ENCODE measurements around the gene LCMT1.
A peak's percentile ranks its signal among the peaks of the same experiment; 100 is the strongest.
"Not testable (repeated sequence)": the region's sequence is repeated elsewhere in the genome, so short reads cannot be mapped to it uniquely, and the experiment has no call there.

LCMT1 gene

DNA sequence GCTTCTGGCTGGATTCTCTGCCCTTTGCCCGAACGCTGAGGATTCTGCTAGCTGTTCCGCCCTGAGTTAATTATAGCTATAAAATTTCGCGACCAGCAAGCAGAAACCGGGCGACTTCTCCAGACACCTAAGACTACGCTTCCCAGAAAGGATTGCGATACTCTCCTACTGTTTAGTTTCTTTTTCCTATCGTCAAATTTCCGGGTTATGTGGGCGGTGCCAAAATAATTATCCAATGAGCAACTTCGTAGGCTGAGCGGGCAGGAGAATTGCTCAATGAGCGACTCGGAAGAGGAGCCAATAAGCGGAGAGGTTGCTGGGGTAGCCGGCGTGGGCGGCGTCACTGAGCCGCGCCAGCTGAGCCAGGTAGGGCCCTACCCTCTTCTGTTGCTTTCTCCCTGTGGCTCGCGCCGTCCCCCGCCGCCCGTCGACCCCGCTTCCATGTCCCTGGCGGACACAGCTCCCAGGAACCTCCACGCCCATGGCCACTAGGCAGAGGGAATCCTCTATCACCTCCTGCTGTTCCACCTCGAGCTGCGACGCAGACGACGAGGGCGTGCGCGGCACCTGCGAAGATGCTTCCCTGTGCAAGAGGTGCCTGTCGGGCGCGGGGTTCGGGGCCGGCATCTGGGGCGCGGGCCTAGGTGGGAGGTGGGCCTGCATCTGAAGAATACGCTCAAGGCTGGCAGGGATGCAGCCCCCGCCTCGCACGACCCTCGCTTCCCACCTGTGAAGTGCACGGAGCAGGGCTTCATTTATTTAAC is at the start of gene LCMT1:
Gene LCMT1 (plus strand): TSS at position 340 of the 764 bp plus-strand sequence. CDS start 142 bp downstream, at position 482.
- Histone ChIP-seq H3K27me3 (ENCODE audit: low read depth, low read length) (no peaks in the 10 kb centered on the region), H3K4me2 (ENCODE audit: low read length) (peak within 1 kb of the TSS; percentile 100), H3K9ac (ENCODE audit: low read length) (peak within 1 kb of the TSS; percentile 94), H2AFZ (ENCODE audit: low read depth, low read length) (peak within 1 kb of the TSS; percentile 95), H3K4me3 (ENCODE audit: low read length) (peak within 1 kb of the TSS; percentile 100), H4K20me1 (ENCODE audit: insufficient read depth, low read length) (no peaks in the 10 kb centered on the region), H3K27ac (ENCODE audit: low read length) (peak within 1 kb of the TSS; percentile 83), H3K36me3 (replicated peaks; ENCODE audit: low read depth, low read length) (peaks cover 3% of the 10 kb centered on the region), H3K4me1 (ENCODE audit: low read length) (peaks cover 24% of the 10 kb centered on the region), H3K9me3 (ENCODE audit: insufficient read depth, low read length) (no peaks in the 10 kb centered on the region), H3K79me2 (ENCODE audit: low read length) (peaks cover 41% of the 10 kb centered on the region)
- TF ChIP-seq EZH2phosphoT487 (IDR thresholded peaks at IDR 0.05; ENCODE audit: low read depth) = no peak
- TF ChIP-seq, protein P1, sequence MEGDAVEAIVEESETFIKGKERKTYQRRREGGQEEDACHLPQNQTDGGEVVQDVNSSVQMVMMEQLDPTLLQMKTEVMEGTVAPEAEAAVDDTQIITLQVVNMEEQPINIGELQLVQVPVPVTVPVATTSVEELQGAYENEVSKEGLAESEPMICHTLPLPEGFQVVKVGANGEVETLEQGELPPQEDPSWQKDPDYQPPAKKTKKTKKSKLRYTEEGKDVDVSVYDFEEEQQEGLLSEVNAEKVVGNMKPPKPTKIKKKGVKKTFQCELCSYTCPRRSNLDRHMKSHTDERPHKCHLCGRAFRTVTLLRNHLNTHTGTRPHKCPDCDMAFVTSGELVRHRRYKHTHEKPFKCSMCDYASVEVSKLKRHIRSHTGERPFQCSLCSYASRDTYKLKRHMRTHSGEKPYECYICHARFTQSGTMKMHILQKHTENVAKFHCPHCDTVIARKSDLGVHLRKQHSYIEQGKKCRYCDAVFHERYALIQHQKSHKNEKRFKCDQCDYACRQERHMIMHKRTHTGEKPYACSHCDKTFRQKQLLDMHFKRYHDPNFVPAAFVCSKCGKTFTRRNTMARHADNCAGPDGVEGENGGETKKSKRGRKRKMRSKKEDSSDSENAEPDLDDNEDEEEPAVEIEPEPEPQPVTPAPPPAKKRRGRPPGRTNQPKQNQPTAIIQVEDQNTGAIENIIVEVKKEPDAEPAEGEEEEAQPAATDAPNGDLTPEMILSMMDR (IDR thresholded peaks at IDR 0.05; ENCODE audit: low read depth, low read length) = no peak

DNA sequence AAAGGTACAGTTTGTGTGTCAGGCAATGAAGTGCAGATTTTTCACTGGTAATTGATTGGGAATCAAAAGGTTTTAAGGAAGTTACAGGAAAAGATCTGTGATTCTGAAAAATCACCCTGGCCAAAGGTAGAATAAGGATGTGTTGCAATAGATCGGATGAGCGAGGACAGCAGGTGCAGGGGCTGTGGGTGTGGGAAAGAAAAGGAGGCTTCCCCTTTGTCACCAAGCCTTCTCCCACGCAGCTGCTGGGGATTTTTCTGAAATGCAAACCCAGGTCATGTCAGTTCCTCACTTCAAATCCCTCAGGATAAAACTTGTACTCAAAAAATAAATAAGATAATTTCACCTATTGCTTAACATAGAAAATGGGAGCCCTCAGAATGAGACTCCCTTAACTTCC is 48.4 kb upstream of the LCMT1 start:
- no peaks in the 10 kb centered on the region for H3K27me3 ChIP-seq (ENCODE audit: low read depth, low read length)
- no peaks in the 10 kb centered on the region for H4K20me1 ChIP-seq (ENCODE audit: insufficient read depth, low read length)
- peak overlapping the region; percentile 92 for H3K27ac ChIP-seq (ENCODE audit: low read length)
- no peak for TF ChIP-seq EZH2phosphoT487 (IDR thresholded peaks at IDR 0.05; ENCODE audit: low read depth)
- TF ChIP-seq, protein P1 (IDR thresholded peaks at IDR 0.05; ENCODE audit: low read depth, low read length) = no peak
- H3K9ac ChIP-seq (ENCODE audit: low read length) = peak overlapping the region; percentile 67
- no peak overlapping the region for H2AFZ ChIP-seq (ENCODE audit: low read depth, low read length)
- no peaks in the 10 kb centered on the region for H3K9me3 ChIP-seq (ENCODE audit: insufficient read depth, low read length)
- H3K4me3 ChIP-seq (ENCODE audit: low read length) = no peak overlapping the region
- H3K4me2 ChIP-seq (ENCODE audit: low read length) = peak overlapping the region; percentile 58
- peaks cover 70% of the 10 kb centered on the region for H3K4me1 ChIP-seq (ENCODE audit: low read length)
- H3K79me2 ChIP-seq (ENCODE audit: low read length) = peaks cover 15% of the 10 kb centered on the region
- no peaks in the 10 kb centered on the region for H3K36me3 ChIP-seq (replicated peaks; ENCODE audit: low read depth, low read length)

DNA sequence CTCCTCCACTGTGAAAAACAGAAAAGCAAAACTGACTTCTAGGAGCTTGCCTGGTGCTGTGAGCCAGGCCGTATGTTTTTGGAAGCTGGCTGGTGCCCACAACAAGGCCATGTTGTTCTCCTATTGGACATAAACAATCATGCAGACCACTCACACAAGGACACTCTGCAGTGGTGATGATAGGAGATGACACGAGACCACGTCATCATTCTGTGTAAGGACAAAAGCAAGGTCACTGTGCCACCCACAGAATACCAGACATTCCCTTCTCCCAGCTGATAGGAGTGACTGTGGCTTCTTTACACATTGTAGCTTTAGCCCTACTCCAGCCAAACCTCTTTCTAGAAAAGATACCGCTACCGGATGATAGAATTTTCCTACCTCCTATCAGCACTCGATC is 47.7 kb upstream of the LCMT1 start:
- H3K4me2 ChIP-seq (ENCODE audit: low read length) = peak overlapping the region; percentile 58
- peaks cover 15% of the 10 kb centered on the region for H3K79me2 ChIP-seq (ENCODE audit: low read length)

DNA sequence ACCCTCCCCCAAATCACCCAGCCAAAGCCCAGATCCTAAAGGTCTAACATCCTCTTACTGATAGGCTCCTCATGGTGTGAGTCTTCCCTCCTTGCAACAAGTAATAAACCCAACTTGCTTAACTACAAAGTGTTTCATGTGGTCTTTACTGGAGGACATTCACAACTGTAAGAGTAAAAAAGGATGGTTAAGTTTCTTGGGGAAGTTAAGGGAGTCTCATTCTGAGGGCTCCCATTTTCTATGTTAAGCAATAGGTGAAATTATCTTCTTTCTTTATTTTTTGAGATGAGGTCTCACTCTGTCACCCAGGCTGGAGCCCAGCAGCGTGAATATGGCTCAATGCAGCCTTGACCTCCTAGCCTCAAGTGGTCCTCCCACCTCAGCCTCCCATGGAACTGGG is 47.3 kb upstream of the LCMT1 start:
- H4K20me1 ChIP-seq (ENCODE audit: insufficient read depth, low read length); H2AFZ ChIP-seq (ENCODE audit: low read depth, low read length); H3K36me3 ChIP-seq (replicated peaks; ENCODE audit: low read depth, low read length); H3K9me3 ChIP-seq (ENCODE audit: insufficient read depth, low read length); H3K27me3 ChIP-seq (ENCODE audit: low read depth, low read length): not testable (repeated sequence)
- H3K79me2 ChIP-seq (ENCODE audit: low read length) = peaks cover 15% of the 10 kb centered on the region
- H3K4me1 ChIP-seq (ENCODE audit: low read length) = peaks cover 71% of the 10 kb centered on the region
- H3K27ac ChIP-seq (ENCODE audit: low read length) = peak overlapping the region; percentile 92
- peak overlapping the region; percentile 67 for H3K9ac ChIP-seq (ENCODE audit: low read length)
- peak overlapping the region; percentile 21; the same call in 1 of the 2 replicates for H3K4me3 ChIP-seq (ENCODE audit: low read length)
- peak overlapping the region; percentile 58 for H3K4me2 ChIP-seq (ENCODE audit: low read length)

More for the DNA sequence above, 47.7 kb upstream of the LCMT1 start:
- Histone ChIP-seq H3K9me3 (ENCODE audit: insufficient read depth, low read length) (no peaks in the 10 kb centered on the region), H3K4me1 (ENCODE audit: low read length) (peaks cover 70% of the 10 kb centered on the region), H3K36me3 (replicated peaks; ENCODE audit: low read depth, low read length) (no peaks in the 10 kb centered on the region), H2AFZ (ENCODE audit: low read depth, low read length) (peak overlapping the region; percentile 31), H3K9ac (ENCODE audit: low read length) (peak overlapping the region; percentile 67), H4K20me1 (ENCODE audit: insufficient read depth, low read length) (no peaks in the 10 kb centered on the region), H3K27ac (ENCODE audit: low read length) (peak overlapping the region; percentile 92), H3K27me3 (ENCODE audit: low read depth, low read length) (no peaks in the 10 kb centered on the region), H3K4me3 (ENCODE audit: low read length) (peak overlapping the region; percentile 21; the same call in 1 of the 2 replicates)
- TF ChIP-seq, protein P1 (IDR thresholded peaks at IDR 0.05; ENCODE audit: low read depth, low read length) = no peak
- TF ChIP-seq EZH2phosphoT487 (IDR thresholded peaks at IDR 0.05; ENCODE audit: low read depth) = no peak

Measured in OCI-LY3 (cell line).